HUES6 (cell line): ENCODE measurements around the gene CEP131.

Source experiments
- H3K27ac ChIP-seq: 2 replicates; pipeline ENCODE4 v1.7.0; 2013; ENCODE audit warnings: low read depth, mild to moderate bottlenecking, low read length, inconsistent platforms
- H3K27me3 ChIP-seq: 2 replicates; pipeline ENCODE4 v1.6.1; 2013; ENCODE audit warnings: low read length; ENCODE audit not compliant: control insufficient read depth, insufficient read depth
- H3K36me3 ChIP-seq: 2 replicates; pipeline ENCODE4 v1.6.1; 2013; ENCODE audit warnings: low read length; ENCODE audit not compliant: control insufficient read depth, insufficient read depth
- H3K4me1 ChIP-seq: 2 replicates; pipeline ENCODE4 v1.6.1; 2013; ENCODE audit warnings: low read length; ENCODE audit not compliant: control insufficient read depth, insufficient read depth
- H3K4me3 ChIP-seq: 2 replicates; pipeline ENCODE4 v1.5.1; 2013; ENCODE audit warnings: low read depth, low read length
- H3K9ac ChIP-seq: one replicate; pipeline ENCODE4 v1.6.1; 2013; ENCODE audit warnings: mild to moderate bottlenecking, low read length
- H3K9me3 ChIP-seq: 2 replicates; pipeline ENCODE4 v1.6.1; 2013; ENCODE audit warnings: low read depth, low read length; ENCODE audit not compliant: control insufficient read depth, insufficient read depth

CEP131 gene

GRCh38 chr17:81219476-81220180 lies 3.1 kb downstream of the CEP131 start:
- no peaks in the 10 kb centered on the region for H3K9me3 ChIP-seq
- no peak overlapping the region for H3K27ac ChIP-seq
- peaks cover 19% of the 10 kb centered on the region for H3K36me3 ChIP-seq
- peaks cover 15% of the 10 kb centered on the region for H3K4me1 ChIP-seq
- 0 out of 2 replicates have a peak, but pooled peaks cover 7% of the 10 kb centered on the region for H3K27me3 ChIP-seq
- no peak overlapping the region for H3K4me3 ChIP-seq
- H3K9ac ChIP-seq: no peak overlapping the region

GRCh38 chr17:81218991-81219390 lies 3.8 kb downstream of the CEP131 start:
- 0 out of 2 replicates have a peak, but pooled peaks cover 4% of the 10 kb centered on the region for H3K27me3 ChIP-seq
- H3K36me3 ChIP-seq: peaks cover 19% of the 10 kb centered on the region
- H3K9ac ChIP-seq: no peak overlapping the region
- H3K4me3 ChIP-seq: no peak overlapping the region
- no peak overlapping the region for H3K27ac ChIP-seq
- H3K4me1 ChIP-seq: peaks cover 15% of the 10 kb centered on the region
- no peaks in the 10 kb centered on the region for H3K9me3 ChIP-seq

DNA sequence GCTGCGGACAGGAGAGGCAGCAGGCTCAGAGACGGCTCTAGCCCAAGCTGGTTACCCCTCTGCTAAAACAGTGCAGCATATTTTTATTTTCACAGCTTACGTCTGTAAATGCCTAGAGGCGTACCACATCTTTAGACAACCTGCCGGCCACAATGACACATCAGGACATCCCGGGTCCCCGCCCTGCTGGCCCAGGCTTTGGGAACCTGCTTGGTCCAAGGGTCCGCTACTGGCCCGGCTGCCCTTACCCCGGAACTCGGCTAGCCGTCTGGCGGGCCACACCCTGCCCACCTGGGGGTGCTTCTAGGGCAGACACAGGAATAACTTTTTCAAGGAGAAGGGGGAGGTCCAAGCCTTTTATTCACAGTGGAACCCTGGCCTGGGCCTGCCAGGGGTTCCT lies 4.3 kb downstream of the CEP131 start:
- no peaks in the 10 kb centered on the region for H3K9me3 ChIP-seq
- H3K27ac ChIP-seq: no peak overlapping the region
- peaks cover 10% of the 10 kb centered on the region for H3K4me1 ChIP-seq
- no peak overlapping the region for H3K4me3 ChIP-seq
- peaks cover 19% of the 10 kb centered on the region for H3K36me3 ChIP-seq
- no peak overlapping the region for H3K9ac ChIP-seq
- no peaks in the 10 kb centered on the region for H3K27me3 ChIP-seq

GRCh38 chr17:81217491-81217890 lies 5.3 kb downstream of the CEP131 start:
- Histone ChIP-seq H3K27ac (no peak overlapping the region), H3K9ac (no peak overlapping the region), H3K4me1 (peaks cover 10% of the 10 kb centered on the region), H3K36me3 (peaks cover 19% of the 10 kb centered on the region), H3K4me3 (no peak overlapping the region), H3K9me3 (no peaks in the 10 kb centered on the region), H3K27me3 (no peaks in the 10 kb centered on the region)

DNA sequence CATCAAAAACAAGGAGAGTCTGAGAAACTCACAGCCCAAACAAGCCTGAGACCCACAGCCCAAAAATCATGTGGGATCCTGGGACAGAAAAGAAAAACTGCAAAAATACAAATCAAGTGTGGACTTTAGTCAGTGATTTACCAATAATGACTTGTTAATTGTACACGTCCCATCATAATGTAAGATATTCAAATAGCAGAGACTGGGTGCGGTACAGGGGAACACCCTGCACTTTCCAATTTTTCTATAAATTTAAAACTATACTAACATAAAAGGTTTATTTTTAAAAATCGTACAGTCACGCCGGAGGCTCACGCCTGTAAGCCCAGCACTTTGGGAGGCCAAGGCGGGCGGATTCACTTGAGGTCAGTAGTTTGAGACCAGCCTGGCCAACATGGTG lies 8.8 kb downstream of the CEP131 start:
- H3K27me3 ChIP-seq: no peaks in the 10 kb centered on the region
- H3K36me3 ChIP-seq: peaks cover 14% of the 10 kb centered on the region; the same call in 1 of the 2 replicates
- no peaks in the 10 kb centered on the region for H3K4me1 ChIP-seq
- no peak overlapping the region for H3K27ac ChIP-seq
- H3K4me3 ChIP-seq: no peak overlapping the region
- no peaks in the 10 kb centered on the region for H3K9me3 ChIP-seq
- H3K9ac ChIP-seq: no peak overlapping the region

- H3K4me3 ChIP-seq: no peak overlapping the region
- no peak overlapping the region for H3K27ac ChIP-seq
- peaks cover 24% of the 10 kb centered on the region; the same call in 1 of the 2 replicates for H3K36me3 ChIP-seq
Measured at GRCh38 chr17:81212365-81212764, 10.4 kb downstream of the CEP131 start.

DNA sequence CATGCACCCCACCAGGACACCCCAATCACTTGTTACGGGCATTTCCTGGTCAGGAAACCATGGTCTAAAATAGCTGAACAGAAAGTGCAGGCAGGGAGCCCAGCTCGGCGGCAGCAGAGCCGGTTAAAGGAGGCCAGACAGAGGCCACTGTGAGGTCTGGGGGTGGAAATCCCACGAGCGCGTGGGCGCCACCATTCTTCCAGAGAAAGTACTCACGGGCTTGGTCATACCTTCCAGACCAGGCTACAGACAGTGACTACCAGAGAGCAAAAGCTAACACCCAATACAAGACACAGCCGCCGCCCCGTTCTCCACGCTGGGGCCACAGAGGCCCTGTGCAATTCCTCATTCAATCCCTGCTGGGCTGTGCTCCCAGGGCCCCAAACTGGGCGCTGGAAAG lies 11.9 kb downstream of the CEP131 start:
- H3K9ac ChIP-seq: no peak overlapping the region
- H3K4me1 ChIP-seq: no peaks in the 10 kb centered on the region

More at GRCh38 chr17:81212365-81212764, 10.4 kb downstream of the CEP131 start:
- H3K27me3 ChIP-seq: no peaks in the 10 kb centered on the region
- H3K9me3 ChIP-seq: no peaks in the 10 kb centered on the region
- no peak overlapping the region for H3K9ac ChIP-seq
- no peaks in the 10 kb centered on the region for H3K4me1 ChIP-seq

DNA sequence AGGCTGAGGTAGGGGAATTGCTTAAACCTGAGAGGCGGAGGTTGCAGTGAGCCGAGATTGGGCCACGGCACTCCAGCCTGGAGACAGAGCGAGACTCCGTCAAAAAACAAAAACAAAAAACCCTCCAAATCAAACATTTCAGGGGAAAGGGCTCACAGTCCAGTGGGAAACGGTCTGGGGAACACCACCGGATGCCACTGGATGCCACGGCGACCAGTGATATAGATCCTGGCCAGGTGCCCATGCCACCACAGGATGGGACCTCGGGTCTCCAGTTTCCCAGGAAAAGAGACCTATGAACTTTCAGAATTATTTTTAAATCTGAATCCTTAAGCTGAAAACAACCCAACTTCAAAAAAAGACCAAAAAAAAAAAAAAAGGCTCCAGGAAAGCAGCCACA lies 12.3 kb downstream of the CEP131 start:
- H3K4me1 ChIP-seq: no peaks in the 10 kb centered on the region
- H3K9ac ChIP-seq: no peak overlapping the region
- no peak overlapping the region for H3K4me3 ChIP-seq
- no peaks in the 10 kb centered on the region for H3K9me3 ChIP-seq
- peaks cover 16% of the 10 kb centered on the region for H3K36me3 ChIP-seq
- H3K27ac ChIP-seq: no peak overlapping the region
- no peaks in the 10 kb centered on the region for H3K27me3 ChIP-seq

More for the DNA sequence above, 11.9 kb downstream of the CEP131 start:
- H3K36me3 ChIP-seq: peaks cover 16% of the 10 kb centered on the region
- H3K27ac ChIP-seq: no peak overlapping the region
- no peaks in the 10 kb centered on the region for H3K27me3 ChIP-seq
- H3K4me3 ChIP-seq: no peak overlapping the region
- no peaks in the 10 kb centered on the region for H3K9me3 ChIP-seq

DNA sequence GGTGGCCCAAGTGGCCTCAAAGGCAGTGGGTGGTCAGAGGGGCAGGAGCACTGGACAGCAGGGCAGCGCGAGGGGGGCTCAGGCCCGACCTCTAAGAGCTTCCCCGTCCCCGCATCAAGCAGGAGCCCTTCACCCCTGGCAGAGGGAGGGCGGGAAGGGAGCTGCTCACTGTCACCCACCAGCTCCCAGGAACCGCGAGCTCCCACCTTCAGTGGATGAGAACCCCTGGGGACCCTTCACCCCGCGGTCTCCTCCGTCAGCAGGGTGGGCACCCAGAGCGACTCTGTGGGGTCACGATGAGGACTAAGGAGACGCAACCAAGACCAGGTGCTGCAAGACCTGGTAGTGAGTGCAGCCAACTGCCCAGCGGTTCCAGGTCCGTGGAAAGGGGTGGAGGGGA lies 13.6 kb downstream of the CEP131 start:
- Histone ChIP-seq H3K4me3 (no peak overlapping the region), H3K9ac (no peak overlapping the region), H3K4me1 (no peaks in the 10 kb centered on the region), H3K36me3 (peaks cover 16% of the 10 kb centered on the region), H3K27me3 (no peaks in the 10 kb centered on the region), H3K27ac (no peak overlapping the region), H3K9me3 (no peaks in the 10 kb centered on the region)

GRCh38 chr17:81208651-81209050 lies 14.1 kb downstream of the CEP131 start:
- peaks cover 19% of the 10 kb centered on the region for H3K36me3 ChIP-seq
- no peak overlapping the region for H3K4me3 ChIP-seq
- H3K27ac ChIP-seq: no peak overlapping the region
- no peaks in the 10 kb centered on the region for H3K9me3 ChIP-seq
- no peaks in the 10 kb centered on the region for H3K27me3 ChIP-seq
- H3K4me1 ChIP-seq: no peaks in the 10 kb centered on the region
- H3K9ac ChIP-seq: no peak overlapping the region

DNA sequence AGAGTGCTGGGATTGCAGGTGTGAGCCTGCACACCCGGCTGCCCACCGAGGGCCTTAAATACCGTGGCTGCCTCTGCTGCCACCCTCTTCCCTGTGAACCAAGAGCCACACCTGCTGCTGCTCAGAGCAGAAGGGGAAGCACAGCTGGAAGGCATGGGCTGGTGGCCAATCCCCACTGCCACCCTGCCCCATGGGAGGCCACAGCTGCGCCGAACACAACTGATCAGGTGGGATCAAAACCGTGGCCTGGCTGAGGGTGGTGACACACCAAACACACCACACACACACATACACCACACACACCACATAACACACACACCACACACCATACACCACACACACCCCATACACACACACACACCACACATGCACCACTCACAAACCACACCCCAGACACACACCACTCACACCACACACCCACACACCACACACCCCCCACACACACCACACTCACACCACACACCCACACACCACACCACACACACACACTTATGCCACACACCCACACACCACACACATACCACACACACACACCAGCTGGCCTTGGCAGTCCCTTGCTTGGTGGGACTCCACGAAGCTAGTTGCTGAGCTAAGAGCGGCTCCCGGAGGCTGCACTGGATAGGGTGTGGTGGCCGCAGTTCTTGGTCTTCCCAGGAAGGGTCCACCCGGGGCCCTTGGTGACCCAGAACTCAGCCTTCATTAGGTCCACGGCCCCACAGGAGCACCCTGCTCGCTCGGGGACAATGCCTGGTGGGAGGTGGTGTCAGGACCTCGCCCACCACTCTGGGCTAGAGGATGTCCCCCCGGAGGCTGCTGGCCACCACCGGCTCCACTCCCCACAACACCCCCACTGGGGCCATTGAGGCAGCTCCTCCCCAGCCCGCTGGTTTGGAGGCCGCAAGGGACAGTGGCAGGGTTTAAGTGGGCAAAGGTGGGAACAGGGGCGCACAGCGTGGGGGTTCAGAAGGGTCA lies 14.9 kb downstream of the CEP131 start:
- Histone ChIP-seq H3K9me3 (no peaks in the 10 kb centered on the region), H3K4me3 (no peak overlapping the region), H3K9ac (no peak overlapping the region), H3K36me3 (peaks cover 26% of the 10 kb centered on the region), H3K4me1 (no peaks in the 10 kb centered on the region), H3K27ac (no peak overlapping the region), H3K27me3 (no peaks in the 10 kb centered on the region)
